ENCODE results near the gene P2RX3.
"Not testable (repeated sequence)": the region's sequence is repeated elsewhere in the genome, so short reads cannot be mapped to it uniquely, and the experiment has no call there.

Gene P2RX3

GRCh38 chr11:57402188-57403002 is 64.2 kb downstream of the P2RX3 start:
- FAIRE-seq = no peak
- TF ChIP-seq TAF1 (IDR thresholded peaks at IDR 0.05; ENCODE audit: low read depth, low read length) = no peak
- TF ChIP-seq POLR2AphosphoS5 (IDR thresholded peaks at IDR 0.05; ENCODE audit: low read depth, low read length) = no peak
- no peak for TF ChIP-seq SPI1 (IDR thresholded peaks at IDR 0.05; ENCODE audit: low read depth, low read length)
- 0 out of 2 replicates have a peak, but pooled peaks have one; percentile 27 for TF ChIP-seq POLR2A (IDR thresholded peaks at IDR 0.05; ENCODE audit: low read depth, low read length)
- no peak for TF ChIP-seq PAX5 (IDR thresholded peaks at IDR 0.05; ENCODE audit: insufficient read depth, low read length, severe bottlenecking)
- no peak for DNase-seq (ENCODE audit: insufficient read length, low spot score)

GRCh38 chr11:57403003-57403801 is 65.0 kb downstream of the P2RX3 start:
- not testable (repeated sequence) for DNase-seq (ENCODE audit: insufficient read length, low spot score); FAIRE-seq

GRCh38 chr11:57403802-57404147 is 65.6 kb downstream of the P2RX3 start:
- DNase-seq (ENCODE audit: insufficient read length, low spot score) = no peak
- TF ChIP-seq PAX5 (IDR thresholded peaks at IDR 0.05; ENCODE audit: insufficient read depth, low read length, severe bottlenecking) (no peak), TAF1 (IDR thresholded peaks at IDR 0.05; ENCODE audit: low read depth, low read length) (no peak), POLR2AphosphoS5 (IDR thresholded peaks at IDR 0.05; ENCODE audit: low read depth, low read length) (no peak), SPI1 (IDR thresholded peaks at IDR 0.05; ENCODE audit: low read depth, low read length) (peak; percentile 46; the same call in 1 of the 2 replicates), POU2F2 (IDR thresholded peaks at IDR 0.05; ENCODE audit: low read depth, low read length) (no peak), POLR2A (IDR thresholded peaks at IDR 0.05; ENCODE audit: low read depth, low read length) (0 out of 2 replicates have a peak, but pooled peaks have one; percentile 15)

GRCh38 chr11:57405271-57405860 is 67.2 kb downstream of the P2RX3 start:
- TF ChIP-seq POLR2A (IDR thresholded peaks at IDR 0.05; ENCODE audit: low read depth, low read length) (no peak), POLR2AphosphoS5 (IDR thresholded peaks at IDR 0.05; ENCODE audit: low read depth, low read length) (no peak), TAF1 (IDR thresholded peaks at IDR 0.05; ENCODE audit: low read depth, low read length) (no peak), SPI1 (IDR thresholded peaks at IDR 0.05; ENCODE audit: low read depth, low read length) (no peak), POU2F2 (IDR thresholded peaks at IDR 0.05; ENCODE audit: low read depth, low read length) (no peak), PAX5 (IDR thresholded peaks at IDR 0.05; ENCODE audit: insufficient read depth, low read length, severe bottlenecking) (no peak)
- no peak for FAIRE-seq

More at GRCh38 chr11:57403802-57404147, 65.6 kb downstream of the P2RX3 start:
- no peak for FAIRE-seq

GRCh38 chr11:57406337-57406904 is 68.3 kb downstream of the P2RX3 start:
- FAIRE-seq = peak; percentile 60
- no peak for DNase-seq (ENCODE audit: insufficient read length, low spot score)
- no peak for TF ChIP-seq TAF1 (IDR thresholded peaks at IDR 0.05; ENCODE audit: low read depth, low read length)
- no peak for TF ChIP-seq POU2F2 (IDR thresholded peaks at IDR 0.05; ENCODE audit: low read depth, low read length)
- TF ChIP-seq POLR2AphosphoS5 (IDR thresholded peaks at IDR 0.05; ENCODE audit: low read depth, low read length) = no peak
- TF ChIP-seq SPI1 (IDR thresholded peaks at IDR 0.05; ENCODE audit: low read depth, low read length) = peak; percentile 51

More at GRCh38 chr11:57405271-57405860, 67.2 kb downstream of the P2RX3 start:
- no peak for DNase-seq (ENCODE audit: insufficient read length, low spot score)

- TF ChIP-seq PAX5 (IDR thresholded peaks at IDR 0.05; ENCODE audit: insufficient read depth, low read length, severe bottlenecking) (no peak), POU2F2 (IDR thresholded peaks at IDR 0.05; ENCODE audit: low read depth, low read length) (no peak)
- no peak for DNase-seq (ENCODE audit: insufficient read length, low spot score)
- no peak for FAIRE-seq
Measured at GRCh38 chr11:57407010-57407920, 69.1 kb downstream of the P2RX3 start.

GRCh38 chr11:57407941-57408475 is 69.9 kb downstream of the P2RX3 start:
- DNase-seq (ENCODE audit: insufficient read length, low spot score) (no peak), FAIRE-seq (no peak)
- TF ChIP-seq SPI1 (IDR thresholded peaks at IDR 0.05; ENCODE audit: low read depth, low read length) (no peak), POLR2A (IDR thresholded peaks at IDR 0.05; ENCODE audit: low read depth, low read length) (no peak), POU2F2 (IDR thresholded peaks at IDR 0.05; ENCODE audit: low read depth, low read length) (no peak), POLR2AphosphoS5 (IDR thresholded peaks at IDR 0.05; ENCODE audit: low read depth, low read length) (no peak), TAF1 (IDR thresholded peaks at IDR 0.05; ENCODE audit: low read depth, low read length) (no peak), PAX5 (IDR thresholded peaks at IDR 0.05; ENCODE audit: insufficient read depth, low read length, severe bottlenecking) (no peak)

- TF ChIP-seq POLR2AphosphoS5 (IDR thresholded peaks at IDR 0.05; ENCODE audit: low read depth, low read length) (no peak), SPI1 (IDR thresholded peaks at IDR 0.05; ENCODE audit: low read depth, low read length) (no peak), PAX5 (IDR thresholded peaks at IDR 0.05; ENCODE audit: insufficient read depth, low read length, severe bottlenecking) (no peak), POLR2A (IDR thresholded peaks at IDR 0.05; ENCODE audit: low read depth, low read length) (no peak), TAF1 (IDR thresholded peaks at IDR 0.05; ENCODE audit: low read depth, low read length) (no peak), POU2F2 (IDR thresholded peaks at IDR 0.05; ENCODE audit: low read depth, low read length) (no peak)
- no peak for FAIRE-seq
- DNase-seq (ENCODE audit: insufficient read length, low spot score) = no peak
Measured at GRCh38 chr11:57408771-57409170, 70.6 kb downstream of the P2RX3 start.
